GM19397 (cell line): ENCODE data around the gene CERK.
"Not testable (repeated sequence)": the region's sequence is repeated elsewhere in the genome, so short reads cannot be mapped to it uniquely, and the experiment has no call there.

Experiments used
- ATAC-seq: cut with Tn5 transposase; IDR thresholded peaks from one replicate; pipeline ENCODE4 v1.9.1; 2021; ENCODE audit warnings: mild to moderate bottlenecking, moderate library complexity; ENCODE audit not compliant: unreplicated experiment

The CERK gene

GRCh38 chr22:46651316-46651715 lies 86.7 kb downstream of the CERK start:
- no peak for ATAC-seq

- ATAC-seq: no peak
Observed at GRCh38 chr22:46650078-46650810, 87.8 kb downstream of the CERK start.

GRCh38 chr22:46649141-46650077 lies 88.6 kb downstream of the CERK start:
- no peak for ATAC-seq

- ATAC-seq: not testable (repeated sequence)
Observed at GRCh38 chr22:46648225-46648820, 89.7 kb downstream of the CERK start.

- no peak for ATAC-seq
Observed at GRCh38 chr22:46646531-46647215, 91.4 kb downstream of the CERK start.

- ATAC-seq: not testable (repeated sequence)
Observed at GRCh38 chr22:46642840-46643480, 95.1 kb downstream of the CERK start.

- ATAC-seq: no peak
Observed at GRCh38 chr22:46641811-46642266, 96.2 kb downstream of the CERK start.

GRCh38 chr22:46640293-46641055 lies 97.6 kb downstream of the CERK start:
- ATAC-seq: no peak

- no peak for ATAC-seq
Observed at GRCh38 chr22:46639843-46640242, 98.2 kb downstream of the CERK start.

GRCh38 chr22:46638601-46639431 lies 99.2 kb downstream of the CERK start:
- ATAC-seq: no peak

GRCh38 chr22:46637711-46638600 lies 100.1 kb downstream of the CERK start:
- no peak for ATAC-seq

GRCh38 chr22:46636221-46637002 lies 101.6 kb downstream of the CERK start:
- ATAC-seq: no peak

GRCh38 chr22:46635756-46636155 lies 102.3 kb downstream of the CERK start:
- no peak for ATAC-seq

GRCh38 chr22:46634973-46635685 lies 102.9 kb downstream of the CERK start:
- not testable (repeated sequence) for ATAC-seq
